Measurements from ENCODE around the gene NEK8. TPM values are rescaled to one million over a fixed set of nuclear protein-coding genes. Genes with fewer than 3 reads are reported as not detected.
A peak's percentile ranks its signal among the peaks of the same experiment; 100 is the strongest.

NEK8 gene
- total and polyA plus RNA-seq, 2 of the 8 experiments (the other 6 are each of a cell fraction or from before 2014, with no cell fraction given), result 14.9 to 23.3 TPM

DNA sequence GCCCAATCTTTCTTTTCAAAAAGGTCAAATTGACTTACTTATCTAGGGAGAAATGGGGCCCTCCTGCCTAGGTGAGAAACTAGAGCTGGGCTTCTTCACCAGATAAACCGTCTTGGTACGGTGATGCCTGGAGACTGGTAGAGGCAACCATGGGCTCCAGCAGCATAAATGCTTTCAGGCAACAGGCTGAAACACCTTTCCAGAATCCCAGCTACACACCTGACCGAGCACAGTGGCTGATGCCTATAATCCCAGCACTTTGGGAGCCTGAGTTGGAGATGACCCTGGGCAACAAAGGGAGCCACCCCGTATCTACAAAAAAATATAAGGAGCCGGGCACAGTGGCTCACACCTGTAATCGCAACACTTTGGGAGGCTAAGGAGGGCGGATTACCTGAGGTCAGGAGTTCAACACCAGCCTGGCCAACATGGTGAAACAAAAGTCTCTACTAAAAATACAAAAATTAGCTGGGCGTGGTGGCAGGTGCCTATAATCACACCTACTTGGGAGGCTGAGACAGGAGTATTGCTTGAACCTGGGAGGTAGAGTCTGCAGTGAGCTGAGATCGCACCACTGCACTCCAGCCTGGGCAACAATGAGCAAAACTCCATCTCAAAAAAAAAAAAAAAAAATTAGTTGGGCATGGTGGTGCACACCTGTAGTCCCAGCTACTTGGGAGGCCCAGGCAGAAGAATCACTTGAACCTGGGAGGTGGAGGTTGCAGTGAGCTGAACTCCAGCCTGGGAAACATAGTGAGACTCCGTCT is 23.2 kb downstream of the NEK8 start (continued):
- TF ChIP-seq, protein P1, sequence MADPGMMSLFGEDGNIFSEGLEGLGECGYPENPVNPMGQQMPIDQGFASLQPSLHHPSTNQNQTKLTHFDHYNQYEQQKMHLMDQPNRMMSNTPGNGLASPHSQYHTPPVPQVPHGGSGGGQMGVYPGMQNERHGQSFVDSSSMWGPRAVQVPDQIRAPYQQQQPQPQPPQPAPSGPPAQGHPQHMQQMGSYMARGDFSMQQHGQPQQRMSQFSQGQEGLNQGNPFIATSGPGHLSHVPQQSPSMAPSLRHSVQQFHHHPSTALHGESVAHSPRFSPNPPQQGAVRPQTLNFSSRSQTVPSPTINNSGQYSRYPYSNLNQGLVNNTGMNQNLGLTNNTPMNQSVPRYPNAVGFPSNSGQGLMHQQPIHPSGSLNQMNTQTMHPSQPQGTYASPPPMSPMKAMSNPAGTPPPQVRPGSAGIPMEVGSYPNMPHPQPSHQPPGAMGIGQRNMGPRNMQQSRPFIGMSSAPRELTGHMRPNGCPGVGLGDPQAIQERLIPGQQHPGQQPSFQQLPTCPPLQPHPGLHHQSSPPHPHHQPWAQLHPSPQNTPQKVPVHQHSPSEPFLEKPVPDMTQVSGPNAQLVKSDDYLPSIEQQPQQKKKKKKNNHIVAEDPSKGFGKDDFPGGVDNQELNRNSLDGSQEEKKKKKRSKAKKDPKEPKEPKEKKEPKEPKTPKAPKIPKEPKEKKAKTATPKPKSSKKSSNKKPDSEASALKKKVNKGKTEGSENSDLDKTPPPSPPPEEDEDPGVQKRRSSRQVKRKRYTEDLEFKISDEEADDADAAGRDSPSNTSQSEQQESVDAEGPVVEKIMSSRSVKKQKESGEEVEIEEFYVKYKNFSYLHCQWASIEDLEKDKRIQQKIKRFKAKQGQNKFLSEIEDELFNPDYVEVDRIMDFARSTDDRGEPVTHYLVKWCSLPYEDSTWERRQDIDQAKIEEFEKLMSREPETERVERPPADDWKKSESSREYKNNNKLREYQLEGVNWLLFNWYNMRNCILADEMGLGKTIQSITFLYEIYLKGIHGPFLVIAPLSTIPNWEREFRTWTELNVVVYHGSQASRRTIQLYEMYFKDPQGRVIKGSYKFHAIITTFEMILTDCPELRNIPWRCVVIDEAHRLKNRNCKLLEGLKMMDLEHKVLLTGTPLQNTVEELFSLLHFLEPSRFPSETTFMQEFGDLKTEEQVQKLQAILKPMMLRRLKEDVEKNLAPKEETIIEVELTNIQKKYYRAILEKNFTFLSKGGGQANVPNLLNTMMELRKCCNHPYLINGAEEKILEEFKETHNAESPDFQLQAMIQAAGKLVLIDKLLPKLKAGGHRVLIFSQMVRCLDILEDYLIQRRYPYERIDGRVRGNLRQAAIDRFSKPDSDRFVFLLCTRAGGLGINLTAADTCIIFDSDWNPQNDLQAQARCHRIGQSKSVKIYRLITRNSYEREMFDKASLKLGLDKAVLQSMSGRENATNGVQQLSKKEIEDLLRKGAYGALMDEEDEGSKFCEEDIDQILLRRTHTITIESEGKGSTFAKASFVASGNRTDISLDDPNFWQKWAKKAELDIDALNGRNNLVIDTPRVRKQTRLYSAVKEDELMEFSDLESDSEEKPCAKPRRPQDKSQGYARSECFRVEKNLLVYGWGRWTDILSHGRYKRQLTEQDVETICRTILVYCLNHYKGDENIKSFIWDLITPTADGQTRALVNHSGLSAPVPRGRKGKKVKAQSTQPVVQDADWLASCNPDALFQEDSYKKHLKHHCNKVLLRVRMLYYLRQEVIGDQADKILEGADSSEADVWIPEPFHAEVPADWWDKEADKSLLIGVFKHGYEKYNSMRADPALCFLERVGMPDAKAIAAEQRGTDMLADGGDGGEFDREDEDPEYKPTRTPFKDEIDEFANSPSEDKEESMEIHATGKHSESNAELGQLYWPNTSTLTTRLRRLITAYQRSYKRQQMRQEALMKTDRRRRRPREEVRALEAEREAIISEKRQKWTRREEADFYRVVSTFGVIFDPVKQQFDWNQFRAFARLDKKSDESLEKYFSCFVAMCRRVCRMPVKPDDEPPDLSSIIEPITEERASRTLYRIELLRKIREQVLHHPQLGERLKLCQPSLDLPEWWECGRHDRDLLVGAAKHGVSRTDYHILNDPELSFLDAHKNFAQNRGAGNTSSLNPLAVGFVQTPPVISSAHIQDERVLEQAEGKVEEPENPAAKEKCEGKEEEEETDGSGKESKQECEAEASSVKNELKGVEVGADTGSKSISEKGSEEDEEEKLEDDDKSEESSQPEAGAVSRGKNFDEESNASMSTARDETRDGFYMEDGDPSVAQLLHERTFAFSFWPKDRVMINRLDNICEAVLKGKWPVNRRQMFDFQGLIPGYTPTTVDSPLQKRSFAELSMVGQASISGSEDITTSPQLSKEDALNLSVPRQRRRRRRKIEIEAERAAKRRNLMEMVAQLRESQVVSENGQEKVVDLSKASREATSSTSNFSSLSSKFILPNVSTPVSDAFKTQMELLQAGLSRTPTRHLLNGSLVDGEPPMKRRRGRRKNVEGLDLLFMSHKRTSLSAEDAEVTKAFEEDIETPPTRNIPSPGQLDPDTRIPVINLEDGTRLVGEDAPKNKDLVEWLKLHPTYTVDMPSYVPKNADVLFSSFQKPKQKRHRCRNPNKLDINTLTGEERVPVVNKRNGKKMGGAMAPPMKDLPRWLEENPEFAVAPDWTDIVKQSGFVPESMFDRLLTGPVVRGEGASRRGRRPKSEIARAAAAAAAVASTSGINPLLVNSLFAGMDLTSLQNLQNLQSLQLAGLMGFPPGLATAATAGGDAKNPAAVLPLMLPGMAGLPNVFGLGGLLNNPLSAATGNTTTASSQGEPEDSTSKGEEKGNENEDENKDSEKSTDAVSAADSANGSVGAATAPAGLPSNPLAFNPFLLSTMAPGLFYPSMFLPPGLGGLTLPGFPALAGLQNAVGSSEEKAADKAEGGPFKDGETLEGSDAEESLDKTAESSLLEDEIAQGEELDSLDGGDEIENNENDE (IDR thresholded peaks at IDR 0.05; ENCODE audit: insufficient replicate concordance, low read length), result no peak
- TF ChIP-seq SIX5 (IDR thresholded peaks at IDR 0.05; ENCODE audit: low read depth, low read length), result no peak
- no peak for TF ChIP-seq ASH2L (IDR thresholded peaks at IDR 0.05; ENCODE audit: low read length)
- TF ChIP-seq JUN (IDR thresholded peaks at IDR 0.05; ENCODE audit: low read depth, low read length), result no peak
- peak; percentile 60 for TF ChIP-seq POLR2AphosphoS5 (IDR thresholded peaks at IDR 0.05; ENCODE audit: low read depth, low read length)
- no peak for TF ChIP-seq JUND (IDR thresholded peaks at IDR 0.05; ENCODE audit: low read length)
- TF ChIP-seq YY1 (IDR thresholded peaks at IDR 0.05; ENCODE audit: low read depth, low read length), result no peak
- no peak for TF ChIP-seq USF2 (IDR thresholded peaks at IDR 0.05; ENCODE audit: low read length)
- no peak for TF ChIP-seq CEBPB (IDR thresholded peaks at IDR 0.05; ENCODE audit: low read depth, low read length)
- TF ChIP-seq POLR2A (IDR thresholded peaks at IDR 0.05; ENCODE audit: control extremely low read depth in 1 of 2, low read depth in 2 of 2, low read length in 2 of 2), result peak; percentile 30 to 68
